DMS153 treated with DMSO at 0.1 percent for 48 hours (cell line): Measurements from ENCODE around the gene TFIP11.

Experiments
- DNase-seq: peaks from one replicate; lab custom pipeline; 2025; ENCODE audit not compliant: unreplicated experiment; lab: John Stamatoyannopoulos, UW

TFIP11 gene

GRCh38 chr22:26512149-26512793, at the start of gene TFIP11:
Gene TFIP11 (minus strand): TSS chr22:26512473. CDS start chr22:26510272, 2,201 bp downstream.
- peak; percentile 80 for DNase-seq

- no peak for DNase-seq
These were observed 49.6 kb upstream of the TFIP11 start for GRCh38 chr22:26561756-26562417.

GRCh38 chr22:26559961-26560575, 47.8 kb upstream of the TFIP11 start:
- no peak for DNase-seq

GRCh38 chr22:26558248-26558895, 46.1 kb upstream of the TFIP11 start:
- DNase-seq: no peak

- DNase-seq: no peak
These were observed 44.6 kb upstream of the TFIP11 start for GRCh38 chr22:26556904-26557303.

GRCh38 chr22:26555478-26555877, 43.2 kb upstream of the TFIP11 start:
- no peak for DNase-seq

GRCh38 chr22:26554956-26555355, 42.7 kb upstream of the TFIP11 start:
- DNase-seq: no peak

- no peak for DNase-seq
These were observed 40.9 kb upstream of the TFIP11 start for GRCh38 chr22:26553056-26553752.

- no peak for DNase-seq
These were observed 40.2 kb upstream of the TFIP11 start for GRCh38 chr22:26552466-26552865.

GRCh38 chr22:26551568-26551967, 39.3 kb upstream of the TFIP11 start:
- no peak for DNase-seq

- no peak for DNase-seq
These were observed 38.3 kb upstream of the TFIP11 start for GRCh38 chr22:26550498-26551033.

GRCh38 chr22:26549902-26550497, 37.7 kb upstream of the TFIP11 start:
- no peak for DNase-seq

- no peak for DNase-seq
These were observed 36.7 kb upstream of the TFIP11 start for GRCh38 chr22:26548984-26549383.

GRCh38 chr22:26548303-26548702, 36.0 kb upstream of the TFIP11 start:
- DNase-seq: no peak

GRCh38 chr22:26547837-26548236, 35.6 kb upstream of the TFIP11 start:
- DNase-seq: no peak

- no peak for DNase-seq
These were observed 35.2 kb upstream of the TFIP11 start for GRCh38 chr22:26547426-26547825.

GRCh38 chr22:26546282-26546681, 34.0 kb upstream of the TFIP11 start:
- no peak for DNase-seq

GRCh38 chr22:26545827-26546226, 33.6 kb upstream of the TFIP11 start:
- no peak for DNase-seq

GRCh38 chr22:26545385-26545784, 33.1 kb upstream of the TFIP11 start:
- no peak for DNase-seq

GRCh38 chr22:26544489-26544888, 32.2 kb upstream of the TFIP11 start:
- no peak for DNase-seq

GRCh38 chr22:26542831-26543230, 30.6 kb upstream of the TFIP11 start:
- no peak for DNase-seq
